Osteoblast (primary cell): ENCODE data around the gene RBBP7. TPM values are rescaled to one million over a fixed set of nuclear protein-coding genes. Genes with fewer than 3 reads are reported as not detected.

Experiments used
- DNase-seq: peaks from one replicate; pipeline ENCODE4 v3.0.0; 2011; ENCODE audit warnings: low spot score, mixed read lengths; ENCODE audit not compliant: insufficient read length; ENCODE audit errors: missing footprints
- H2AFZ ChIP-seq: 2 replicates; pipeline ENCODE4 v1.6.0; 2011; ENCODE audit warnings: mild to moderate bottlenecking, low read length
- H3K27ac ChIP-seq: 2 replicates; pipeline ENCODE4 v1.5.1; 2011; ENCODE audit warnings: mild to moderate bottlenecking, low read depth, low read length, moderate library complexity
- H3K27me3 ChIP-seq: 2 replicates; pipeline ENCODE4 v1.6.0; 2012; ENCODE audit warnings: mild to moderate bottlenecking, control low read depth, inconsistent platforms, low read length, moderate library complexity; ENCODE audit not compliant: insufficient read depth
- H3K36me3 ChIP-seq: 2 replicates; pipeline ENCODE4 v1.5.1; 2011; ENCODE audit warnings: mild to moderate bottlenecking, low read length, control low read depth, moderate library complexity; ENCODE audit not compliant: insufficient read depth
- H3K4me1 ChIP-seq: 2 replicates; pipeline ENCODE4 v1.5.1; 2011; ENCODE audit warnings: mild to moderate bottlenecking, low read length, control low read depth, moderate library complexity; ENCODE audit not compliant: insufficient read depth
- H3K4me2 ChIP-seq: 2 replicates; pipeline ENCODE4 v1.6.0; 2011; ENCODE audit warnings: mild to moderate bottlenecking, low read length; ENCODE audit not compliant: insufficient read depth
- H3K4me3 ChIP-seq: fragments of 200-600 bp; sonication (generic); 3 replicates; pipeline ENCODE4 v1.5.1; 2012; ENCODE audit warnings: mild to moderate bottlenecking, low read length, inconsistent platforms; ENCODE audit not compliant: insufficient read depth
- H3K79me2 ChIP-seq: 2 replicates; pipeline ENCODE4 v1.6.0; 2012; ENCODE audit warnings: mild to moderate bottlenecking, low read length, control low read depth, inconsistent platforms; ENCODE audit not compliant: insufficient read depth
- H3K9me3 ChIP-seq: 2 replicates; pipeline ENCODE4 v1.5.1; 2011; ENCODE audit warnings: low read depth, low read length, control low read depth
- H4K20me1 ChIP-seq: 2 replicates; pipeline ENCODE4 v1.6.0; 2012; ENCODE audit warnings: mild to moderate bottlenecking, low read length, control low read depth; ENCODE audit not compliant: insufficient read depth
- CTCF ChIP-seq: IDR thresholded peaks from 2 replicates; pipeline ENCODE4 v1.5.1; 2011; ENCODE audit warnings: mild to moderate bottlenecking, low read depth, low read length, moderate library complexity; ENCODE audit errors: extremely low read depth
- total RNA-seq: library from RNA; depleted of rRNA; stranded (reverse); fragments of >200 nt; gene quantifications from 2 replicates; pipeline ENCODE4 v1.2.3, GENCODE V29; 2012

The RBBP7 gene
- total RNA-seq, 1 donor: 69.8 TPM

GRCh38 chrX:16855363-16856075, 14.6 kb downstream of the RBBP7 start:
- no peak for TF ChIP-seq CTCF
- no peak overlapping the region for H3K4me2 ChIP-seq
- no peak overlapping the region for H3K27ac ChIP-seq
- peaks cover 57% of the 10 kb centered on the region for H3K79me2 ChIP-seq
- no peaks in the 10 kb centered on the region for H3K27me3 ChIP-seq
- H3K4me1 ChIP-seq: no peaks in the 10 kb centered on the region
- no peak overlapping the region for H2AFZ ChIP-seq
- peaks cover 41% of the 10 kb centered on the region for H3K36me3 ChIP-seq
- DNase-seq: no peak
- no peaks in the 10 kb centered on the region for H4K20me1 ChIP-seq
- no peak overlapping the region for H3K4me3 ChIP-seq
- no peaks in the 10 kb centered on the region for H3K9me3 ChIP-seq

GRCh38 chrX:16853537-16853936, 16.6 kb downstream of the RBBP7 start:
- Histone ChIP-seq H3K4me1 (no peaks in the 10 kb centered on the region), H3K4me2 (no peak overlapping the region)

GRCh38 chrX:16852617-16853179, 17.5 kb downstream of the RBBP7 start:
- no peak overlapping the region for H3K27ac ChIP-seq
- no peak for DNase-seq
- peaks cover 34% of the 10 kb centered on the region for H3K79me2 ChIP-seq
- H3K36me3 ChIP-seq: peaks cover 38% of the 10 kb centered on the region
- no peaks in the 10 kb centered on the region for H4K20me1 ChIP-seq
- H3K4me2 ChIP-seq: no peak overlapping the region
- no peak overlapping the region for H3K4me3 ChIP-seq
- no peak for TF ChIP-seq CTCF
- H3K27me3 ChIP-seq: no peaks in the 10 kb centered on the region
- H2AFZ ChIP-seq: no peak overlapping the region
- no peaks in the 10 kb centered on the region for H3K9me3 ChIP-seq
- no peaks in the 10 kb centered on the region for H3K4me1 ChIP-seq

More at GRCh38 chrX:16853537-16853936, 16.6 kb downstream of the RBBP7 start:
- H3K27ac ChIP-seq: no peak overlapping the region
- H3K36me3 ChIP-seq: peaks cover 35% of the 10 kb centered on the region
- no peaks in the 10 kb centered on the region for H4K20me1 ChIP-seq
- DNase-seq: no peak
- H3K4me3 ChIP-seq: no peak overlapping the region
- H3K9me3 ChIP-seq: no peaks in the 10 kb centered on the region
- TF ChIP-seq CTCF: no peak
- no peak overlapping the region for H2AFZ ChIP-seq
- H3K79me2 ChIP-seq: peaks cover 42% of the 10 kb centered on the region
- no peaks in the 10 kb centered on the region for H3K27me3 ChIP-seq

- Histone ChIP-seq H3K4me2 (no peak overlapping the region), H3K4me1 (no peaks in the 10 kb centered on the region), H4K20me1 (no peaks in the 10 kb centered on the region), H3K27ac (no peak overlapping the region), H3K36me3 (peaks cover 33% of the 10 kb centered on the region), H3K4me3 (no peak overlapping the region), H3K79me2 (peaks cover 29% of the 10 kb centered on the region), H3K27me3 (no peaks in the 10 kb centered on the region), H3K9me3 (no peaks in the 10 kb centered on the region), H2AFZ (no peak overlapping the region)
- no peak for DNase-seq
- no peak for TF ChIP-seq CTCF
Measured at GRCh38 chrX:16851827-16852226, 18.3 kb downstream of the RBBP7 start.
